Spleen (tissue), 7 donors: ENCODE results near the gene ASB1.

Experiments used
- CTCF ChIP-seq, 11 experiments: fragments of 200-600 bp in 7 of 11; fragments of 450-650 bp in 4 of 11; sonication (generic) in 4 of 11; IDR thresholded peaks in 8 of 11; conservative IDR thresholded peaks in 3 of 11; 1 replicate in 7 of 11; 2 replicates in 4 of 11; pipeline versions ENCODE4 v1.4.0 to v1.8.0; 2016 to 2021; ENCODE audit warnings: antibody characterized with exemption in 11 of 11, inconsistent platforms in 4 of 11, mild to moderate bottlenecking in 1 of 11
- POLR2A ChIP-seq, 3 donors: fragments of 450-650 bp; IDR thresholded peaks; one replicate each; pipeline ENCODE4 v1.5.1; 2017; ENCODE audit warnings: antibody characterized with exemption in 3 of 3, mild to moderate bottlenecking in 1 of 3
- donor health status: DM: no; HTN: no; CAD: no; lungs with moderate emphysema.
- donor health status: DM: no; HTN: no; CAD: no.
- donor health status: DM: no; HTN: no; CAD: no.

- TF ChIP-seq CTCF (IDR thresholded peaks at IDR 0.05 in 8 of 11, conservative IDR thresholded peaks at IDR 0.05 in 3 of 11), result no peak
- no peak for TF ChIP-seq POLR2A (IDR thresholded peaks at IDR 0.05)
Measured at GRCh38 chr2:238435752-238436096, 9.0 kb downstream of the ASB1 start.
